Measurements from ENCODE around the gene MAP3K7.

Gene MAP3K7

GRCh38 chr6:90610751-90611542 is 24.1 kb upstream of the MAP3K7 start:
- no peaks in the 10 kb centered on the region for H3K9me3 ChIP-seq (ENCODE audit: insufficient read depth, low read length)
- TF ChIP-seq YY1 (IDR thresholded peaks at IDR 0.05; ENCODE audit: insufficient read depth, insufficient read length) (no peak), SUZ12 (IDR thresholded peaks at IDR 0.05; ENCODE audit: extremely low read depth, insufficient read depth, insufficient read length) (no peak), ZNF274 (IDR thresholded peaks at IDR 0.05; ENCODE audit: low read depth, low read length) (no peak)
- H3K27me3 ChIP-seq (ENCODE audit: insufficient read depth, insufficient read length) = peaks cover 5% of the 10 kb centered on the region

GRCh38 chr6:90610301-90610750 is 23.5 kb upstream of the MAP3K7 start:
- TF ChIP-seq YY1 (IDR thresholded peaks at IDR 0.05; ENCODE audit: insufficient read depth, insufficient read length) (no peak), ZNF274 (IDR thresholded peaks at IDR 0.05; ENCODE audit: low read depth, low read length) (no peak), SUZ12 (IDR thresholded peaks at IDR 0.05; ENCODE audit: extremely low read depth, insufficient read depth, insufficient read length) (no peak)
- H3K4me3 ChIP-seq (ENCODE audit: insufficient read length, low read depth) = peak overlapping the region; percentile 62

More at GRCh38 chr6:90610751-90611542, 24.1 kb upstream of the MAP3K7 start:
- Histone ChIP-seq H3K4me1 (ENCODE audit: insufficient read depth, insufficient read length) (no peaks in the 10 kb centered on the region), H3K36me3 (ENCODE audit: insufficient read depth, insufficient read length, low read length) (no peaks in the 10 kb centered on the region), H3K9ac (ENCODE audit: insufficient read length, low read depth) (peak overlapping the region; percentile 75), H3K4me3 (ENCODE audit: insufficient read length, low read depth) (peak overlapping the region; percentile 62)
- DNase-seq (ENCODE audit: low read depth, low spot score) = no peak

GRCh38 chr6:90605749-90606340 is 19.0 kb upstream of the MAP3K7 start:
- no peak for TF ChIP-seq YY1 (IDR thresholded peaks at IDR 0.05; ENCODE audit: insufficient read depth, insufficient read length)
- no peak for TF ChIP-seq ZNF274 (IDR thresholded peaks at IDR 0.05; ENCODE audit: low read depth, low read length)
- TF ChIP-seq SUZ12 (IDR thresholded peaks at IDR 0.05; ENCODE audit: extremely low read depth, insufficient read depth, insufficient read length) = no peak
- Histone ChIP-seq H3K9ac (ENCODE audit: insufficient read length, low read depth) (no peak overlapping the region), H3K36me3 (ENCODE audit: insufficient read depth, insufficient read length, low read length) (no peaks in the 10 kb centered on the region), H3K4me1 (ENCODE audit: insufficient read depth, insufficient read length) (no peaks in the 10 kb centered on the region), H3K9me3 (ENCODE audit: insufficient read depth, low read length) (no peaks in the 10 kb centered on the region), H3K4me3 (ENCODE audit: insufficient read length, low read depth) (no peak overlapping the region), H3K27me3 (ENCODE audit: insufficient read depth, insufficient read length) (peaks cover 3% of the 10 kb centered on the region)
- no peak for DNase-seq (ENCODE audit: low read depth, low spot score)

More at GRCh38 chr6:90610301-90610750, 23.5 kb upstream of the MAP3K7 start:
- no peaks in the 10 kb centered on the region for H3K9me3 ChIP-seq (ENCODE audit: insufficient read depth, low read length)
- H3K4me1 ChIP-seq (ENCODE audit: insufficient read depth, insufficient read length) = no peaks in the 10 kb centered on the region
- peaks cover 5% of the 10 kb centered on the region for H3K27me3 ChIP-seq (ENCODE audit: insufficient read depth, insufficient read length)
- peak overlapping the region; percentile 75 for H3K9ac ChIP-seq (ENCODE audit: insufficient read length, low read depth)
- no peaks in the 10 kb centered on the region for H3K36me3 ChIP-seq (ENCODE audit: insufficient read depth, insufficient read length, low read length)
- no peak for DNase-seq (ENCODE audit: low read depth, low spot score)

GRCh38 chr6:90604546-90604945 is 17.7 kb upstream of the MAP3K7 start:
- H3K27me3 ChIP-seq (ENCODE audit: insufficient read depth, insufficient read length) = no peaks in the 10 kb centered on the region

GRCh38 chr6:90599151-90599550 is 12.3 kb upstream of the MAP3K7 start:
- Histone ChIP-seq H3K27me3 (ENCODE audit: insufficient read depth, insufficient read length) (no peaks in the 10 kb centered on the region), H3K9ac (ENCODE audit: insufficient read length, low read depth) (no peak overlapping the region), H3K36me3 (ENCODE audit: insufficient read depth, insufficient read length, low read length) (no peaks in the 10 kb centered on the region), H3K4me3 (ENCODE audit: insufficient read length, low read depth) (no peak overlapping the region), H3K9me3 (ENCODE audit: insufficient read depth, low read length) (no peaks in the 10 kb centered on the region), H3K4me1 (ENCODE audit: insufficient read depth, insufficient read length) (no peaks in the 10 kb centered on the region)
- TF ChIP-seq YY1 (IDR thresholded peaks at IDR 0.05; ENCODE audit: insufficient read depth, insufficient read length) (no peak), SUZ12 (IDR thresholded peaks at IDR 0.05; ENCODE audit: extremely low read depth, insufficient read depth, insufficient read length) (no peak), ZNF274 (IDR thresholded peaks at IDR 0.05; ENCODE audit: low read depth, low read length) (no peak)
- no peak for DNase-seq (ENCODE audit: low read depth, low spot score)

More at GRCh38 chr6:90604546-90604945, 17.7 kb upstream of the MAP3K7 start:
- H3K9ac ChIP-seq (ENCODE audit: insufficient read length, low read depth) = no peak overlapping the region
- H3K4me3 ChIP-seq (ENCODE audit: insufficient read length, low read depth) = no peak overlapping the region
- H3K36me3 ChIP-seq (ENCODE audit: insufficient read depth, insufficient read length, low read length) = no peaks in the 10 kb centered on the region
- TF ChIP-seq YY1 (IDR thresholded peaks at IDR 0.05; ENCODE audit: insufficient read depth, insufficient read length) (no peak), ZNF274 (IDR thresholded peaks at IDR 0.05; ENCODE audit: low read depth, low read length) (no peak), SUZ12 (IDR thresholded peaks at IDR 0.05; ENCODE audit: extremely low read depth, insufficient read depth, insufficient read length) (no peak)
- H3K4me1 ChIP-seq (ENCODE audit: insufficient read depth, insufficient read length) = no peaks in the 10 kb centered on the region
- no peaks in the 10 kb centered on the region for H3K9me3 ChIP-seq (ENCODE audit: insufficient read depth, low read length)
- DNase-seq (ENCODE audit: low read depth, low spot score) = no peak

- H3K36me3 ChIP-seq (ENCODE audit: insufficient read depth, insufficient read length, low read length) = no peaks in the 10 kb centered on the region
- H3K4me3 ChIP-seq (ENCODE audit: insufficient read length, low read depth) = no peak overlapping the region
- H3K4me1 ChIP-seq (ENCODE audit: insufficient read depth, insufficient read length) = no peaks in the 10 kb centered on the region
- TF ChIP-seq YY1 (IDR thresholded peaks at IDR 0.05; ENCODE audit: insufficient read depth, insufficient read length) (no peak), ZNF274 (IDR thresholded peaks at IDR 0.05; ENCODE audit: low read depth, low read length) (no peak), SUZ12 (IDR thresholded peaks at IDR 0.05; ENCODE audit: extremely low read depth, insufficient read depth, insufficient read length) (no peak)
- H3K9ac ChIP-seq (ENCODE audit: insufficient read length, low read depth) = no peak overlapping the region
- no peak for DNase-seq (ENCODE audit: low read depth, low spot score)
- no peaks in the 10 kb centered on the region for H3K27me3 ChIP-seq (ENCODE audit: insufficient read depth, insufficient read length)
- no peaks in the 10 kb centered on the region for H3K9me3 ChIP-seq (ENCODE audit: insufficient read depth, low read length)
Measured at GRCh38 chr6:90598192-90598951, 11.5 kb upstream of the MAP3K7 start.
